Glutamatergic neuron (in vitro differentiated cells): ENCODE data around the gene NDUFA11. TPM values are rescaled to one million over a fixed set of nuclear protein-coding genes. Genes with fewer than 3 reads are reported as not detected.
A peak's percentile ranks its signal among the peaks of the same experiment; 100 is the strongest.

Source experiments
- DNase-seq: peaks from one replicate; pipeline ENCODE4 v3.0.0; 2022
- H3K27ac Mint-ChIP-seq: one replicate; pipeline ENCODE4 v1.8.0; 2020; ENCODE audit warnings: mild to moderate bottlenecking, mixed read lengths, inconsistent platforms; ENCODE audit not compliant: unreplicated experiment
- H3K27me3 Mint-ChIP-seq: one replicate; pipeline ENCODE4 v1.8.0; 2020; ENCODE audit warnings: mild to moderate bottlenecking, moderate library complexity, mixed read lengths, inconsistent platforms; ENCODE audit not compliant: unreplicated experiment
- H3K36me3 Mint-ChIP-seq: one replicate; pipeline ENCODE4 v1.8.0; 2020; ENCODE audit warnings: mild to moderate bottlenecking, mixed read lengths, inconsistent platforms; ENCODE audit not compliant: unreplicated experiment
- H3K4me1 Mint-ChIP-seq: one replicate; pipeline ENCODE4 v1.8.0; 2020; ENCODE audit warnings: mild to moderate bottlenecking, low read depth, mixed read lengths, inconsistent platforms; ENCODE audit not compliant: unreplicated experiment
- H3K4me3 Mint-ChIP-seq: one replicate; pipeline ENCODE4 v1.8.0; 2020; ENCODE audit warnings: mild to moderate bottlenecking, mixed read lengths, inconsistent platforms; ENCODE audit not compliant: unreplicated experiment
- H3K9me3 Mint-ChIP-seq: one replicate; pipeline ENCODE4 v1.8.0; 2020; ENCODE audit warnings: mild to moderate bottlenecking, moderate library complexity, mixed read lengths, inconsistent platforms; ENCODE audit not compliant: unreplicated experiment
- total RNA-seq: library from RNA; stranded (reverse); fragmentation: NEBNext Ultra II Directional; extraction: Animal tissue kit (Norgen Biotek cat#: 25700); gene quantifications from one replicate; pipeline ENCODE4 v1.2.1, GENCODE V29; 2021; ENCODE audit not compliant: unreplicated experiment
- TF ChIP-seq, protein P1 (sequence below): fragments of 200-600 bp; sonication (generic); IDR thresholded peaks from one replicate; pipeline ENCODE4 v1.5.0; 2021; ENCODE audit not compliant: partially characterized antibody, unreplicated experiment

The NDUFA11 gene
- total RNA-seq, 1 donor from 2014 or later: 193 TPM

DNA sequence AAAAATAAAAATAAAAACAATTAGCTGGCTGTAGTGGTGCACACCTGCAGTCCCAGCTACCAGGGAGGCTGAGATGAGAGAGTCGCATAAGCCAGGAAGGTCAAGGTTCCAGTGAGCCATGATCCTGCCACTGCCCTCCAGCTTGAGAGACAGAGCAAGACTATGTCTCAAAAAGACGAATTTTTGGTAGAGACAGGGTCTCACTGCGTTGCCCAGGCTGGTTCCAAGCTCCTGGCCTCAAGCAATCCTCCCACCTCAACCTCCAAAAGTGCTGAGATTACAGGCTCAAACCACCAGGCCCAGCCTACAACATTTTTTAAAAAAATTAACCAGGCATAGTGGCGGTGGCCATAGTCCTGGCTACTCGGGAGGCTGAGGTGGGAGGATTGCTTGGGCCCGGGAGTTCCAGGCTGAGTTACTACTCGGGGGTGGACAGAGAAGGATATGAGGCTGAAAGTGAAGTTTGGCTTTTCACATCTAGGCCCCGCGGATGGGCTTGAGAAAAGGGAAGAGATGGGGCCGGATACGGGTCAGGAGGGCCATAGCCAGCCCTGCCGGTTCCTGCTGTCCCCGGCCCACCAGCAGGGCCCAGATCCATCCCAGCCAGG is 10.2 kb downstream of the NDUFA11 start:
- no peak overlapping the region for H3K4me3 Mint-ChIP-seq
- peaks cover 2% of the 10 kb centered on the region for H3K4me1 Mint-ChIP-seq
- H3K27ac Mint-ChIP-seq: no peak overlapping the region
- no peak for DNase-seq
- peaks cover 3% of the 10 kb centered on the region for H3K27me3 Mint-ChIP-seq
- TF ChIP-seq, protein P1, sequence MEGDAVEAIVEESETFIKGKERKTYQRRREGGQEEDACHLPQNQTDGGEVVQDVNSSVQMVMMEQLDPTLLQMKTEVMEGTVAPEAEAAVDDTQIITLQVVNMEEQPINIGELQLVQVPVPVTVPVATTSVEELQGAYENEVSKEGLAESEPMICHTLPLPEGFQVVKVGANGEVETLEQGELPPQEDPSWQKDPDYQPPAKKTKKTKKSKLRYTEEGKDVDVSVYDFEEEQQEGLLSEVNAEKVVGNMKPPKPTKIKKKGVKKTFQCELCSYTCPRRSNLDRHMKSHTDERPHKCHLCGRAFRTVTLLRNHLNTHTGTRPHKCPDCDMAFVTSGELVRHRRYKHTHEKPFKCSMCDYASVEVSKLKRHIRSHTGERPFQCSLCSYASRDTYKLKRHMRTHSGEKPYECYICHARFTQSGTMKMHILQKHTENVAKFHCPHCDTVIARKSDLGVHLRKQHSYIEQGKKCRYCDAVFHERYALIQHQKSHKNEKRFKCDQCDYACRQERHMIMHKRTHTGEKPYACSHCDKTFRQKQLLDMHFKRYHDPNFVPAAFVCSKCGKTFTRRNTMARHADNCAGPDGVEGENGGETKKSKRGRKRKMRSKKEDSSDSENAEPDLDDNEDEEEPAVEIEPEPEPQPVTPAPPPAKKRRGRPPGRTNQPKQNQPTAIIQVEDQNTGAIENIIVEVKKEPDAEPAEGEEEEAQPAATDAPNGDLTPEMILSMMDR: no peak
- no peaks in the 10 kb centered on the region for H3K36me3 Mint-ChIP-seq
- peaks cover 1% of the 10 kb centered on the region for H3K9me3 Mint-ChIP-seq

DNA sequence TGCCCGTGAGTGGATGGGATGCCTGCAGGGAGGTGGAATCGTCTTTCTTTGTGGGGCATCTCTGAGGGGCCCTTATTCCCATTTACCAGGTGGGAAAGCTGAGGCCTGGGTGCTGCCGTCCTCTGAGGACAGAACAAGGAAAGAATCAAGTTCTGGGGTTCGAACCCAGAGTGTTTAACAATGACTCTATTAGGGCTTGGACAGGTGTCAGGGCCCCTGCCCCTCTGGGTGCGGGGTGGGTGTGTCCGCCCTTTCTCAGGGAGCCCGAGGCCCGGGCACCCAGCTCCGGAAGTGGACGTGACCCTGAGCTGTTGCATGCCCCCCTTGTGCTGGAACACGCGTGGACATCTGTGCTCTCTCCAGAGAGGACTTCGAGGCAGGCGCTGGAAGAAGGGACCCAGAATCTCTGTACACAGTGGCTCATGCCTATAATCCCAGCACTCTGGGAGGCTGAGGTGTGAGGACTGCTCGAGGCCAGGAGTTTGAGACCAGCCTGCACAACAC is 10.8 kb downstream of the NDUFA11 start:
- TF ChIP-seq, protein P1: peak; percentile 18
- H3K27ac Mint-ChIP-seq: no peak overlapping the region
- H3K4me1 Mint-ChIP-seq: peaks cover 2% of the 10 kb centered on the region
- peaks cover 3% of the 10 kb centered on the region for H3K27me3 Mint-ChIP-seq
- H3K4me3 Mint-ChIP-seq: no peak overlapping the region
- H3K9me3 Mint-ChIP-seq: peaks cover 1% of the 10 kb centered on the region
- no peaks in the 10 kb centered on the region for H3K36me3 Mint-ChIP-seq
- no peak for DNase-seq

DNA sequence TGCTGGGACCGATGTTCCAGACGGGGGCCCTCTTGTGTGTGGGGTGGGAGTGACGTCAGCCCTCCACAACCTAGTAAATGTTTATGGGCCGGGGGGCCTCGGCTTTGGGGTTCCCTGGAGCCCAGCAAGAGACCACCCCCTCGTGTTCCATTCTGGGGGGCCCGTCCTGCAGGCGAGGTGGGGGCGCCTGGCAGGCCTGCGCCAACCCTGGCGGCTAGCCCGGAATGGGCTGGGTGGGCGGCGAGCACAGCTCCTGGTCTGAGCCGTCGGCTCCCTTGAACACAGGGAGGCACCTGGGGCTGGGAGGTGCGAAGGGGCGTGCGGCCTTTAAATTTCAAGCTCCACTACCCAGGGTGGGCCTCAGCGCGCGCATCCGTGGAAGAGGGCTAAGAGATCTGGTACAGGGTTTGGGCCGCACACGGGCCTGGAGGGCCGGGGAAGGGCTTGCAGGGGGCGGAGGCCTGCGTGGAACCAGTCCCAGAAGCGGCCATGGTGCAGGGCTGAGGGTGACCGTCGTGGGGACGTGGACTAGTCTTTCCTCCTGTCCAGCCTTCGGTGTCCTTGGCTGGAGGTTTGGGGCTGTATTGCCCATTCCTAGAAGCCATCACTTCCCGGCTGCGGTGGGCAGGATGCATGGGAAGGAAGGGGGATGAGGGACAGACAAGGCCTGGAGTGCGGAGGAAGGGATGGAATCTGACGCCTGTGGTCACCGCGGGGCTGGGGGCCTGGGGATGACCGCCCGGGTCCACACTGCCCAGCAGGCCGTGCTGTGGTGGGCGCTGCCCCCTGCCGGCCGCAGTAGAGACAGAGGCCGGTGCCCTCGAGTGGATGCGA is 11.4 kb downstream of the NDUFA11 start:
- Mint-ChIP-seq H3K36me3 (no peaks in the 10 kb centered on the region), H3K27ac (no peak overlapping the region), H3K4me3 (no peak overlapping the region), H3K27me3 (peaks cover 3% of the 10 kb centered on the region), H3K4me1 (peaks cover 2% of the 10 kb centered on the region), H3K9me3 (peaks cover 1% of the 10 kb centered on the region)
- peak; percentile 71 for DNase-seq
- TF ChIP-seq, protein P1: peak; percentile 78

DNA sequence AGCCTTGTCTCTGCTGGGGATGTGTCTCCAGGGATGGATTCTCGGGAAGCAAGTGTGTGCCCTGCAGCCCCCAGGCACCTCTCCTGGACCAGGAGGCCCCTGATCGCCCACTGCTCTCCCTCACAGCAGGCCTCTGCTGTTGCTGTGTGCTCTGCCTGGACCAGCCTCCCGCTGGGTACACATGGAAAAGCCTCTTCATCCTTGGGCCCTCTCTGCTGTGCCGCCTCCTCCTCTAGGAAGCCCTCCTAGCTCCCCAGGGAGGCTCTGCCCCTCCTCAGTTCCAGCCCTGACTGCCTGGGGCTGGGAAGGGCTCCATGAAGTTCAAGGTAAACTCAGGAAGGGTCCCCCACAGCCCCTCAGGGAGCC is 12.0 kb downstream of the NDUFA11 start:
- Mint-ChIP-seq H3K9me3 (peaks cover 1% of the 10 kb centered on the region), H3K4me1 (peaks cover 2% of the 10 kb centered on the region), H3K4me3 (no peak overlapping the region), H3K36me3 (no peaks in the 10 kb centered on the region), H3K27me3 (peaks cover 3% of the 10 kb centered on the region), H3K27ac (no peak overlapping the region)
- TF ChIP-seq, protein P1: no peak
- DNase-seq: no peak

DNA sequence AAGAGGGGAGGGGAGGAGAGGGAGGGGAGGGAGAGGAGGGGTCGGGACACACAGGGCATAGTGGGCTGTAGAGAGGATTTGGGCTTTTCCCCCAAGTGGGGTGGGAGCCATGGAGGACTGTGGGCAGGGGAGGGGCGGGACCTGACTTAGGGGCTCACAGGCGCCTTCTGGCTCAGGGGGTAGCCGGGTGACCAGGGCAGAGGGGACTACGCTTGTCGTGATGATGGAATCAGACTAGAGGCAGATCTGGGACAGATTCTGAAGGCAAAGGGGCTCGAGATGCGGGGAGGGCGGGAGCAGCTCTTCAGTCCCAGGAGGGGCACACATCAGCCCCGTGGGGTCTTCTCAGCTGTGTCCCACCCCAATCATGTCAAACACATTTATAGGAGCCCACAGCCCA is 13.5 kb downstream of the NDUFA11 start:
- H3K27ac Mint-ChIP-seq: no peak overlapping the region
- H3K4me3 Mint-ChIP-seq: no peak overlapping the region

More for the DNA sequence above, 13.5 kb downstream of the NDUFA11 start:
- peaks cover 2% of the 10 kb centered on the region for H3K4me1 Mint-ChIP-seq
- H3K36me3 Mint-ChIP-seq: no peaks in the 10 kb centered on the region
- H3K27me3 Mint-ChIP-seq: peaks cover 3% of the 10 kb centered on the region
- no peak for DNase-seq
- H3K9me3 Mint-ChIP-seq: peaks cover 3% of the 10 kb centered on the region
- TF ChIP-seq, protein P1: no peak
